Measurements from ENCODE around the gene MOB4. TPM values are rescaled to one million over a fixed set of nuclear protein-coding genes. Genes with fewer than 3 reads are reported as not detected.

Gene MOB4
- total RNA-seq, 1 donor from 2014 or later = 31.0 TPM

GRCh38 chr2:197486175-197486574 lies 29.7 kb upstream of the MOB4 start:
- Mint-ChIP-seq H3K27me3 (ENCODE audit: unreplicated experiment) (peaks cover 2% of the 10 kb centered on the region), H3K4me3 (ENCODE audit: unreplicated experiment) (peak overlapping the region; percentile 78), H3K9me3 (ENCODE audit: unreplicated experiment) (no peaks in the 10 kb centered on the region), H3K4me1 (ENCODE audit: unreplicated experiment) (no peaks in the 10 kb centered on the region), H3K36me3 (ENCODE audit: low read depth, unreplicated experiment) (peaks cover 38% of the 10 kb centered on the region), H3K27ac (ENCODE audit: unreplicated experiment) (no peak overlapping the region)
- TF ChIP-seq, protein P1, sequence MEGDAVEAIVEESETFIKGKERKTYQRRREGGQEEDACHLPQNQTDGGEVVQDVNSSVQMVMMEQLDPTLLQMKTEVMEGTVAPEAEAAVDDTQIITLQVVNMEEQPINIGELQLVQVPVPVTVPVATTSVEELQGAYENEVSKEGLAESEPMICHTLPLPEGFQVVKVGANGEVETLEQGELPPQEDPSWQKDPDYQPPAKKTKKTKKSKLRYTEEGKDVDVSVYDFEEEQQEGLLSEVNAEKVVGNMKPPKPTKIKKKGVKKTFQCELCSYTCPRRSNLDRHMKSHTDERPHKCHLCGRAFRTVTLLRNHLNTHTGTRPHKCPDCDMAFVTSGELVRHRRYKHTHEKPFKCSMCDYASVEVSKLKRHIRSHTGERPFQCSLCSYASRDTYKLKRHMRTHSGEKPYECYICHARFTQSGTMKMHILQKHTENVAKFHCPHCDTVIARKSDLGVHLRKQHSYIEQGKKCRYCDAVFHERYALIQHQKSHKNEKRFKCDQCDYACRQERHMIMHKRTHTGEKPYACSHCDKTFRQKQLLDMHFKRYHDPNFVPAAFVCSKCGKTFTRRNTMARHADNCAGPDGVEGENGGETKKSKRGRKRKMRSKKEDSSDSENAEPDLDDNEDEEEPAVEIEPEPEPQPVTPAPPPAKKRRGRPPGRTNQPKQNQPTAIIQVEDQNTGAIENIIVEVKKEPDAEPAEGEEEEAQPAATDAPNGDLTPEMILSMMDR (IDR thresholded peaks at IDR 0.05; ENCODE audit: unreplicated experiment) = no peak
- no peak for DNase-seq (ENCODE audit: low spot score)

DNA sequence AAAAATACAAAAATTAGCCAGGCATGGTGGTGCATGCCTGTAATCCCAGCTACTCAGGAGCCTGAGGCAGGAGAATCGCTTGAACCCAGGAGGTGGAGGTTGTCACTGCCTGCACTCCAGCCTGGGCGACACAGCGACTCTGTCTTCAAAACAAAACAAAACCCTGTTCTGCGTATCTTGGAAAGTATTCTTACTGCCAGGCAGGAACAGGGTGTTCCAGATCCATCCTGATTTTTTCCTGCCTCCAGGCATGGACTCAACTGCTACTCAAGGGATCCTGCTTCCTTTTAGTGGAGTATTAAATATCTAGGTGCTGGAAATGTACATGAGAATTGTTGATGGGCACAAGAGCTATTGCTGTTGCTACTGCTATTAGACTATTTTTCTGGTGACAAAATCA lies 28.5 kb upstream of the MOB4 start:
- no peak for DNase-seq (ENCODE audit: low spot score)
- Mint-ChIP-seq H3K9me3 (ENCODE audit: unreplicated experiment) (no peaks in the 10 kb centered on the region), H3K27ac (ENCODE audit: unreplicated experiment) (no peak overlapping the region), H3K27me3 (ENCODE audit: unreplicated experiment) (peaks cover 2% of the 10 kb centered on the region), H3K4me1 (ENCODE audit: unreplicated experiment) (no peaks in the 10 kb centered on the region), H3K36me3 (ENCODE audit: low read depth, unreplicated experiment) (peaks cover 42% of the 10 kb centered on the region), H3K4me3 (ENCODE audit: unreplicated experiment) (no peak overlapping the region)
- TF ChIP-seq, protein P1 (IDR thresholded peaks at IDR 0.05; ENCODE audit: unreplicated experiment) = no peak

DNA sequence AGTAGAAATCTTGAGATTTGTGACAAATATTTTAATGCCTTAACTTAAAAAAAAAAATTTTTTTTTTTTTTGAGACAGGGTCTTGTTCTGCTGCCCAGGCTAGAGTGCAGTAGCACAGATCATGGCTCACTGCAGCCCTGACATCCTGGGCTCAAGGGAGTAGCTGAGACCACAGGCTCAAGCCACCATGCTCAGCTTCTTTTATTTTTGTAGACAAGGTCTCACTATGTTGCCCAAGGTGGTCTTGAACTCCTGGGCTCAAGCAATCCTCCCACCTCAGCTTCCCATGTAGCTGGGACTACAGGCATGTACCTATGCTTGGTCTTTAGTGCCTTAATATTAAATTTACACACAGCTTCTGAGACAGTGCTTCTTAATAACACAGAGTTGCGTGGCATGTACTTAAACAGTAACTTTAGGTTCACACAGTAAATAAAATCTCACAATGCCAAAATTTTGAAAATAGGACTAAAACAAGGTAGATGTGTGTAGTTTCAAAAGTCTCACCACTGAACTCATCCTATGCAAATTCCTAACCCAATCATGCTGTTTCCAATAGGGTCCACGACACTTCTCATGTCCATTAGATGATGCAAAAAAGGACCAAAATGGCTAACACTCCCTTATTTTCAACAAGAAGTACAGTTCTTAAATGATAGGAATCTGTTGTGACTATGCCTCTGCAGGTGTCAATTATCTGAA lies 20.3 kb upstream of the MOB4 start:
- Mint-ChIP-seq H3K9me3 (ENCODE audit: unreplicated experiment) (no peaks in the 10 kb centered on the region), H3K4me3 (ENCODE audit: unreplicated experiment) (no peak overlapping the region), H3K4me1 (ENCODE audit: unreplicated experiment) (peaks cover 14% of the 10 kb centered on the region), H3K27me3 (ENCODE audit: unreplicated experiment) (peaks cover 9% of the 10 kb centered on the region), H3K27ac (ENCODE audit: unreplicated experiment) (no peak overlapping the region), H3K36me3 (ENCODE audit: low read depth, unreplicated experiment) (peaks cover 28% of the 10 kb centered on the region)
- TF ChIP-seq, protein P1 (IDR thresholded peaks at IDR 0.05; ENCODE audit: unreplicated experiment) = no peak
- no peak for DNase-seq (ENCODE audit: low spot score)

DNA sequence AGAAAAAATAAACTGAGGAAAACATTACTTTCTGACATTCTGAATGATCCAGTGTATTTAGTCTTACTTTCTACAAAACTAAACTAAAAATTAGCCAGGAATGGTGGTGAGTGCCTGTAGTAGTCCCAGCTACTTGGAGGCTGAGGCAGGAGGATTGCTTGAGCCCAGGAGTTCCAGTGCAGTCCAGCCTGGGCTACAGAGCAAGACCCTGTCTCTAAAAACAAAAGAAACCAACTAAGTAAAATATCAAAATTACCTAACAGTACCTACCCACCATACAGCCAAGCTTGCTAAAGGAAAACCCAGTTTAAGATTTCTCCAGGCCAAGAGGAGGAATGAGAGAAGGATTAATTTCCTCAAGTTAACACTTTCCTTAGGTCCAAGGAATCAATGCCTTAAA lies 19.2 kb upstream of the MOB4 start:
- DNase-seq (ENCODE audit: low spot score) = no peak
- peak overlapping the region; percentile 34 for H3K4me3 Mint-ChIP-seq (ENCODE audit: unreplicated experiment)
- H3K27ac Mint-ChIP-seq (ENCODE audit: unreplicated experiment) = no peak overlapping the region
- H3K27me3 Mint-ChIP-seq (ENCODE audit: unreplicated experiment) = peaks cover 9% of the 10 kb centered on the region
- H3K36me3 Mint-ChIP-seq (ENCODE audit: low read depth, unreplicated experiment) = peaks cover 24% of the 10 kb centered on the region
- H3K9me3 Mint-ChIP-seq (ENCODE audit: unreplicated experiment) = no peaks in the 10 kb centered on the region
- TF ChIP-seq, protein P1 (IDR thresholded peaks at IDR 0.05; ENCODE audit: unreplicated experiment) = no peak
- peaks cover 20% of the 10 kb centered on the region for H3K4me1 Mint-ChIP-seq (ENCODE audit: unreplicated experiment)

- Mint-ChIP-seq H3K36me3 (ENCODE audit: low read depth, unreplicated experiment) (peaks cover 24% of the 10 kb centered on the region), H3K9me3 (ENCODE audit: unreplicated experiment) (no peaks in the 10 kb centered on the region), H3K27ac (ENCODE audit: unreplicated experiment) (no peak overlapping the region), H3K4me3 (ENCODE audit: unreplicated experiment) (peak overlapping the region; percentile 34), H3K27me3 (ENCODE audit: unreplicated experiment) (peaks cover 9% of the 10 kb centered on the region), H3K4me1 (ENCODE audit: unreplicated experiment) (peaks cover 26% of the 10 kb centered on the region)
- TF ChIP-seq, protein P1 (IDR thresholded peaks at IDR 0.05; ENCODE audit: unreplicated experiment) = no peak
- no peak for DNase-seq (ENCODE audit: low spot score)
Measured at GRCh38 chr2:197497326-197497725, 18.5 kb upstream of the MOB4 start.
